ENCODE measurements around the gene KRT73. TPM values are rescaled to one million over a fixed set of nuclear protein-coding genes. Genes with fewer than 3 reads are reported as not detected.
A peak's percentile ranks its signal among the peaks of the same experiment; 100 is the strongest.

KRT73 gene
- total and polyA plus RNA-seq, 4 donors: not detected

GRCh38 chr12:52643233-52644077, 25.1 kb upstream of the KRT73 start:
- TF ChIP-seq JUND (IDR thresholded peaks at IDR 0.05) (no peak), FOXA2 (IDR thresholded peaks at IDR 0.05) (no peak), RAD21 (IDR thresholded peaks at IDR 0.05) (no peak), TAF1 (conservative IDR thresholded peaks at IDR 0.05) (no peak), ATF3 (IDR thresholded peaks at IDR 0.05) (no peak), HNF4G (IDR thresholded peaks at IDR 0.05) (no peak), REST (IDR thresholded peaks at IDR 0.05) (no peak), GABPA (IDR thresholded peaks at IDR 0.05 in 1 of 2, conservative IDR thresholded peaks at IDR 0.05 in 1 of 2) (no peak), MAX (IDR thresholded peaks at IDR 0.05) (no peak)
- 91% methylated on average over 10 of the region's 10 CpGs for WGBS
- no peak overlapping the region for H3K27ac ChIP-seq (ENCODE audit: low read depth in 1 of 2, low read length in 2 of 2)
- peak; percentile 24 for DNase-seq (ENCODE audit: low spot score)
- H3K4me3 ChIP-seq (ENCODE audit: low read depth in 1 of 3, low read length in 3 of 3): no peak overlapping the region
- no peaks in the 10 kb centered on the region for H3K36me3 ChIP-seq (ENCODE audit: control insufficient read depth in 4 of 4, insufficient read depth in 3 of 4, low read depth in 1 of 4, low read length in 3 of 4)
- no peaks in the 10 kb centered on the region for H3K4me1 ChIP-seq (ENCODE audit: control insufficient read depth in 4 of 4, insufficient read depth in 4 of 4, low read length in 3 of 4)
- no peaks in the 10 kb centered on the region for H3K9me3 ChIP-seq (ENCODE audit: control insufficient read depth in 4 of 4, low read length in 3 of 4)
- no peak overlapping the region for H3K9ac ChIP-seq (ENCODE audit: low read depth in 1 of 2, low read length in 2 of 2)
- H3K27me3 ChIP-seq (ENCODE audit: control insufficient read depth in 4 of 4, insufficient read depth in 4 of 4, low read length in 3 of 4): peaks cover 0 to 3% (median 0%) of the 10 kb centered on the region in 4 donors

- Histone ChIP-seq H3K4me3 (ENCODE audit: low read depth in 1 of 3, low read length in 3 of 3) (no peak overlapping the region), H3K4me1 (ENCODE audit: control insufficient read depth in 4 of 4, insufficient read depth in 4 of 4, low read length in 3 of 4) (no peaks in the 10 kb centered on the region), H3K27me3 (ENCODE audit: control insufficient read depth in 4 of 4, insufficient read depth in 4 of 4, low read length in 3 of 4) (peaks cover 0 to 3% (median 0%) of the 10 kb centered on the region in 4 donors), H3K9ac (ENCODE audit: low read depth in 1 of 2, low read length in 2 of 2) (no peak overlapping the region), H3K36me3 (ENCODE audit: control insufficient read depth in 4 of 4, insufficient read depth in 3 of 4, low read depth in 1 of 4, low read length in 3 of 4) (no peaks in the 10 kb centered on the region), H3K27ac (ENCODE audit: low read depth in 1 of 2, low read length in 2 of 2) (no peak overlapping the region), H3K9me3 (ENCODE audit: control insufficient read depth in 4 of 4, low read length in 3 of 4) (no peaks in the 10 kb centered on the region)
- 75% methylated on average over 4 of the region's 4 CpGs for WGBS
- TF ChIP-seq FOXA1 (IDR thresholded peaks at IDR 0.05) (no peak), JUND (IDR thresholded peaks at IDR 0.05) (no peak), HNF4A (conservative IDR thresholded peaks at IDR 0.05) (no peak), MAX (IDR thresholded peaks at IDR 0.05) (no peak)
- no peak for DNase-seq (ENCODE audit: low spot score)
Measured at GRCh38 chr12:52641468-52641867, 23.1 kb upstream of the KRT73 start.

GRCh38 chr12:52637299-52637698, 18.9 kb upstream of the KRT73 start:
- H3K9ac ChIP-seq (ENCODE audit: low read depth in 1 of 2, low read length in 2 of 2): no peak overlapping the region
- H3K27me3 ChIP-seq (ENCODE audit: control insufficient read depth in 4 of 4, insufficient read depth in 4 of 4, low read length in 3 of 4): no peaks in the 10 kb centered on the region
- H3K27ac ChIP-seq (ENCODE audit: low read depth in 1 of 2, low read length in 2 of 2): no peak overlapping the region
- H3K36me3 ChIP-seq (ENCODE audit: control insufficient read depth in 4 of 4, insufficient read depth in 3 of 4, low read depth in 1 of 4, low read length in 3 of 4): no peaks in the 10 kb centered on the region
- no peak for DNase-seq (ENCODE audit: low spot score)
- 78% methylated on average over 4 of the region's 4 CpGs for WGBS
- TF ChIP-seq ATF3 (IDR thresholded peaks at IDR 0.05): no peak
- TF ChIP-seq JUND (IDR thresholded peaks at IDR 0.05): no peak
- no peak for TF ChIP-seq EGR1 (IDR thresholded peaks at IDR 0.05; ENCODE audit: low read depth in 2 of 2)
- no peak for TF ChIP-seq HNF4A (conservative IDR thresholded peaks at IDR 0.05)
- no peak for TF ChIP-seq GABPA (IDR thresholded peaks at IDR 0.05 in 1 of 2, conservative IDR thresholded peaks at IDR 0.05 in 1 of 2)
- TF ChIP-seq REST (IDR thresholded peaks at IDR 0.05): no peak
- no peak for TF ChIP-seq FOXA2 (IDR thresholded peaks at IDR 0.05)
- no peak for TF ChIP-seq NR2F2 (IDR thresholded peaks at IDR 0.05)
- TF ChIP-seq, protein P1, sequence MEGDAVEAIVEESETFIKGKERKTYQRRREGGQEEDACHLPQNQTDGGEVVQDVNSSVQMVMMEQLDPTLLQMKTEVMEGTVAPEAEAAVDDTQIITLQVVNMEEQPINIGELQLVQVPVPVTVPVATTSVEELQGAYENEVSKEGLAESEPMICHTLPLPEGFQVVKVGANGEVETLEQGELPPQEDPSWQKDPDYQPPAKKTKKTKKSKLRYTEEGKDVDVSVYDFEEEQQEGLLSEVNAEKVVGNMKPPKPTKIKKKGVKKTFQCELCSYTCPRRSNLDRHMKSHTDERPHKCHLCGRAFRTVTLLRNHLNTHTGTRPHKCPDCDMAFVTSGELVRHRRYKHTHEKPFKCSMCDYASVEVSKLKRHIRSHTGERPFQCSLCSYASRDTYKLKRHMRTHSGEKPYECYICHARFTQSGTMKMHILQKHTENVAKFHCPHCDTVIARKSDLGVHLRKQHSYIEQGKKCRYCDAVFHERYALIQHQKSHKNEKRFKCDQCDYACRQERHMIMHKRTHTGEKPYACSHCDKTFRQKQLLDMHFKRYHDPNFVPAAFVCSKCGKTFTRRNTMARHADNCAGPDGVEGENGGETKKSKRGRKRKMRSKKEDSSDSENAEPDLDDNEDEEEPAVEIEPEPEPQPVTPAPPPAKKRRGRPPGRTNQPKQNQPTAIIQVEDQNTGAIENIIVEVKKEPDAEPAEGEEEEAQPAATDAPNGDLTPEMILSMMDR (IDR thresholded peaks at IDR 0.05; ENCODE audit: low read depth, low read length, missing input control): no peak
- TF ChIP-seq YY1 (IDR thresholded peaks at IDR 0.05): no peak
- H3K4me3 ChIP-seq (ENCODE audit: low read depth in 1 of 3, low read length in 3 of 3): no peak overlapping the region
- H3K9me3 ChIP-seq (ENCODE audit: control insufficient read depth in 4 of 4, low read length in 3 of 4): no peaks in the 10 kb centered on the region
- H3K4me1 ChIP-seq (ENCODE audit: control insufficient read depth in 4 of 4, insufficient read depth in 4 of 4, low read length in 3 of 4): no peaks in the 10 kb centered on the region
